ENCODE data around the gene SLC5A8. TPM values are rescaled to one million over a fixed set of nuclear protein-coding genes. Genes with fewer than 3 reads are reported as not detected.

The SLC5A8 gene
- total and polyA plus RNA-seq, 9 donors, result 0.08 to 1.6 (median 0.49) TPM; not detected in 1

DNA sequence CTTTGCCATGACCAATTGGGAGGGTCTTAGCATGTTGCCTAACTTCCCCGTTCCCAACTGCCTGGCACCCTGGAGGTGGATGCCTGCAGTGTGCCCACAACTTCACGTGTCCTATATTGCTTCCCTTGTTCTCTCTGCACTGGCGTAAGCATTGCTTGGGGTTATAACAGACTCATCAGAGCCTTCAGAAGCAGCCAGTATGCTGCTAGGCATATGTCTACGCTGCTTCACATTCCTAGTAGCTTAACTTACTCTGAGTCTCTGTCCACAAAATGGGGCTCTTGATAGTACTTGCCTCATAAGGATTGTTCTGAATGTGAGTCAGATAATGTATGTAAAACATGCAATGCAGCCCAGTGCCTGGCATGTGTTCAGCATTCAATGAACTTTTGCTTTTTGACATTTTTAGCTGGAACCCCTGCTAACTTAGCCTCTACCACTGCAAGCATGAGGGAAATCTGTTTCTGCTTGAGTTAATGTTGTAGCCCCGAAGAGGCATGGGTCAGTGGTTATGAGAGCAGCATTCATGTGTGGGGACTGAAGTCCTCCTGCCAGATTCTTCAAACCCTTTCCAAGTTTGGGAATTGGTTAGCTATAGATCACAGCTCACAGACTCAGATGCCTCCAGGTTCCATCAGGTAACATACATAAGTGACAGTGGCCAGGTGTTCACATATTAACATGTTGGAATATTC lies 2.8 kb downstream of the SLC5A8 start:
- H3K27ac ChIP-seq, result no peak overlapping the region
- no peak for DNase-seq
- H3K4me1 ChIP-seq (ENCODE audit: insufficient read depth), result no peaks in the 10 kb centered on the region
- no peak overlapping the region for H3K4me3 ChIP-seq
- no peaks in the 10 kb centered on the region for H3K36me3 ChIP-seq
- 83 to 84% (median 84%) methylated on average over 5 of the region's 5 CpGs for WGBS, 3 donors
- no peaks in the 10 kb centered on the region for H3K27me3 ChIP-seq
- intact Hi-C loops (cut with DNase I), result no loop called here
- TF ChIP-seq, protein P1, sequence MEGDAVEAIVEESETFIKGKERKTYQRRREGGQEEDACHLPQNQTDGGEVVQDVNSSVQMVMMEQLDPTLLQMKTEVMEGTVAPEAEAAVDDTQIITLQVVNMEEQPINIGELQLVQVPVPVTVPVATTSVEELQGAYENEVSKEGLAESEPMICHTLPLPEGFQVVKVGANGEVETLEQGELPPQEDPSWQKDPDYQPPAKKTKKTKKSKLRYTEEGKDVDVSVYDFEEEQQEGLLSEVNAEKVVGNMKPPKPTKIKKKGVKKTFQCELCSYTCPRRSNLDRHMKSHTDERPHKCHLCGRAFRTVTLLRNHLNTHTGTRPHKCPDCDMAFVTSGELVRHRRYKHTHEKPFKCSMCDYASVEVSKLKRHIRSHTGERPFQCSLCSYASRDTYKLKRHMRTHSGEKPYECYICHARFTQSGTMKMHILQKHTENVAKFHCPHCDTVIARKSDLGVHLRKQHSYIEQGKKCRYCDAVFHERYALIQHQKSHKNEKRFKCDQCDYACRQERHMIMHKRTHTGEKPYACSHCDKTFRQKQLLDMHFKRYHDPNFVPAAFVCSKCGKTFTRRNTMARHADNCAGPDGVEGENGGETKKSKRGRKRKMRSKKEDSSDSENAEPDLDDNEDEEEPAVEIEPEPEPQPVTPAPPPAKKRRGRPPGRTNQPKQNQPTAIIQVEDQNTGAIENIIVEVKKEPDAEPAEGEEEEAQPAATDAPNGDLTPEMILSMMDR (IDR thresholded peaks at IDR 0.05), result no peak
- no peak for TF ChIP-seq EP300 (IDR thresholded peaks at IDR 0.05)
- TF ChIP-seq POLR2A (IDR thresholded peaks at IDR 0.05), result no peak
- H3K9me3 ChIP-seq, result no peaks in the 10 kb centered on the region

DNA sequence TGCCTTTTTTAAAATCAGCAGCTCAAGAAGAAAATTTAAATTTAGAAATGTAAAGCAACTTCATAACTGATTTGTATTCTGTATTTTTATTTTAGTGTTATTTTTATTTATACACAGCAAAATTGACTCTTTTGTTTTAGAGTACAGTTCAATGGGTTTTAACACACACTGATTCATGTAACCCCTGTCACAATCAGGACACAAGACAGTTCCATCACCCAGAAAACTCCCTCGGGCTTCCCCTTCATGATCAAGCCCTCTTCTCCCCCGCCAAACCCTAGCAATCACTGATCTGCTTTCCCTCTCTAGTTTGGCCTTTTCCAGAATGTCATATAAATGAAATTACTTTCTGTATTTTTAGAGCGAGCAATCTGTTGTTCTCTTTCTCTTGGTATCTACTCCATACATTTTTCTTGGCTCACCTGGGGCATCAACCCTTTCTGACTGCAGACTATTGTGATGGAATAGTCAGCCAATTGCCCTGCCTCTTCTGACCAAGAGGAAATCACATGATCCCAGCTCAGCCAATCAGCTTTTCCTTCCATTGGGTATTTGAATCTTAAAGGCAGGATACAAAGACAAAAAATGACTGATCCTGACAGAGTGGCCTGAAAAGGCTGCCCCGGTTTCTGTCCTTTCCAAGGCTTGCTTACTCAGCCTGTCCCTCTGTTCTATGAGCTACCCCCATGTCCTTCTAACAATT lies 5.3 kb downstream of the SLC5A8 start:
- no peak overlapping the region for H3K27ac ChIP-seq
- no peak overlapping the region for H3K4me3 ChIP-seq
- no peaks in the 10 kb centered on the region for H3K4me1 ChIP-seq (ENCODE audit: insufficient read depth)
- no peaks in the 10 kb centered on the region for H3K36me3 ChIP-seq
- TF ChIP-seq, protein P1 (IDR thresholded peaks at IDR 0.05), result no peak
- TF ChIP-seq EP300 (IDR thresholded peaks at IDR 0.05), result no peak
- TF ChIP-seq POLR2A (IDR thresholded peaks at IDR 0.05), result no peak
- 74 to 79% (median 76%) methylated on average over 4 of the region's 4 CpGs for WGBS, 3 donors
- no peak for DNase-seq
- H3K27me3 ChIP-seq, result no peaks in the 10 kb centered on the region
- H3K9me3 ChIP-seq, result no peaks in the 10 kb centered on the region
- intact Hi-C loops (cut with DNase I), result no loop called here

DNA sequence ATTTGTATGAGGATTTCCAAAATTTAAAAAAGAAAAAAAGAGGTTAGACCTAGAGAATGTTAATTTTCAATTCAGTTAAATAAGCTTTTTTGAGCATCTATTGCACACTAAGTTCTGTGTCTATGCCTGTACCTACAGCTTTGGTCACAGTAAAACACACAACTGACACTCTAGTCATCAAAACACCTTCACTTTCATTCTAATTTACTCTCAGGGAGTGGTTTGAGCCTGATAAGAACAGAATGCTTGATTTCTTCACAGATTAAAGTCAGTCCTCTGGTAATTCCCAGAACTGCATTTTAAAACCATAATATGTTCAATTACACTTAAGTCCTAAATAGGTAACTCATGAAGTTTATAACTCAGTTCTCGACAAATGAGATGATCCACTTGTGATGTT lies 9.2 kb downstream of the SLC5A8 start:
- Histone ChIP-seq H3K27ac (no peak overlapping the region), H3K4me1 (ENCODE audit: insufficient read depth) (no peaks in the 10 kb centered on the region), H3K4me3 (no peak overlapping the region), H3K36me3 (no peaks in the 10 kb centered on the region), H3K27me3 (no peaks in the 10 kb centered on the region), H3K9me3 (no peaks in the 10 kb centered on the region)
- no peak for DNase-seq
- intact Hi-C loops (cut with DNase I), result no loop called here
- 93 to 100% (median 95%) methylated on average over 1 of the region's 1 CpG for WGBS, 3 donors
- TF ChIP-seq, protein P1 (IDR thresholded peaks at IDR 0.05), result no peak
- no peak for TF ChIP-seq EP300 (IDR thresholded peaks at IDR 0.05)
- no peak for TF ChIP-seq POLR2A (IDR thresholded peaks at IDR 0.05)

DNA sequence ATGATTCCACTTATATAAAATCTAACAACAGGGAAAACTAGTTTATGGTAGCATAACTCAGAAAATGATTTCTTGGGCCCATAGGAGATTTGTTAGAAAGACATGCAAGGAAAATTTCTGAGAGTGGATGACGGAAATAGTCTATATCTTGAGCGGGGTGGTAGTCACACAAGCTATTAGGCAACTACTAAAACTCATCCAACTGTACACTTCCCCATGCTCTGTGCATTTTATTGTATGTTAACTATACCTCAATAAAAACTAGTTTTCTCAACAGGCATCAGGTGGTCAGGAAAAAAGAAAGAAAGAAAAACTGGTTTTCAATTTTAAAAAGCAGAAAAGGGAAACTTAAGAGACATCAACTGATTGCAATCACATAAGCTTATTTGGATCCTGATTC lies 9.9 kb downstream of the SLC5A8 start:
- H3K36me3 ChIP-seq, result no peaks in the 10 kb centered on the region
- H3K4me3 ChIP-seq, result no peak overlapping the region
- DNase-seq, result no peak
- TF ChIP-seq, protein P1 (IDR thresholded peaks at IDR 0.05), result no peak
- TF ChIP-seq POLR2A (IDR thresholded peaks at IDR 0.05), result no peak
- TF ChIP-seq EP300 (IDR thresholded peaks at IDR 0.05), result no peak
- H3K27me3 ChIP-seq, result no peaks in the 10 kb centered on the region
- H3K9me3 ChIP-seq, result no peaks in the 10 kb centered on the region
- WGBS, 3 donors, result 91 to 94% (median 91%) methylated on average over 2 of the region's 2 CpGs
- no peaks in the 10 kb centered on the region for H3K4me1 ChIP-seq (ENCODE audit: insufficient read depth)
- intact Hi-C loops (cut with DNase I), result no loop called here
- no peak overlapping the region for H3K27ac ChIP-seq

Data from ovary (tissue), 9 donors.